Astrocyte of the cerebellum (primary cell): Measurements from ENCODE around the gene XYLT1.
A peak's percentile ranks its signal among the peaks of the same experiment; 100 is the strongest.

Source experiments
- DNase-seq: peaks from one replicate; pipeline ENCODE4 v3.0.0-alpha.2; 2011; ENCODE audit warnings: low read depth
- H3K4me3 ChIP-seq: 2 replicates; pipeline ENCODE4 v1.5.1; 2011; ENCODE audit warnings: mild to moderate bottlenecking, low read depth, low read length, moderate library complexity
- in situ Hi-C: cut with HindIII; loops from 2 replicates; pipeline ENCODE4 v1.10.0; 2017; ENCODE audit warnings: low sequenced_read_pairs
- TF ChIP-seq, protein P1 (sequence below): IDR thresholded peaks from 2 replicates; pipeline ENCODE4 v1.5.1; 2012; ENCODE audit warnings: low read length, low read depth, moderate library complexity, mild to moderate bottlenecking; ENCODE audit errors: missing control alignments

The XYLT1 gene

DNA sequence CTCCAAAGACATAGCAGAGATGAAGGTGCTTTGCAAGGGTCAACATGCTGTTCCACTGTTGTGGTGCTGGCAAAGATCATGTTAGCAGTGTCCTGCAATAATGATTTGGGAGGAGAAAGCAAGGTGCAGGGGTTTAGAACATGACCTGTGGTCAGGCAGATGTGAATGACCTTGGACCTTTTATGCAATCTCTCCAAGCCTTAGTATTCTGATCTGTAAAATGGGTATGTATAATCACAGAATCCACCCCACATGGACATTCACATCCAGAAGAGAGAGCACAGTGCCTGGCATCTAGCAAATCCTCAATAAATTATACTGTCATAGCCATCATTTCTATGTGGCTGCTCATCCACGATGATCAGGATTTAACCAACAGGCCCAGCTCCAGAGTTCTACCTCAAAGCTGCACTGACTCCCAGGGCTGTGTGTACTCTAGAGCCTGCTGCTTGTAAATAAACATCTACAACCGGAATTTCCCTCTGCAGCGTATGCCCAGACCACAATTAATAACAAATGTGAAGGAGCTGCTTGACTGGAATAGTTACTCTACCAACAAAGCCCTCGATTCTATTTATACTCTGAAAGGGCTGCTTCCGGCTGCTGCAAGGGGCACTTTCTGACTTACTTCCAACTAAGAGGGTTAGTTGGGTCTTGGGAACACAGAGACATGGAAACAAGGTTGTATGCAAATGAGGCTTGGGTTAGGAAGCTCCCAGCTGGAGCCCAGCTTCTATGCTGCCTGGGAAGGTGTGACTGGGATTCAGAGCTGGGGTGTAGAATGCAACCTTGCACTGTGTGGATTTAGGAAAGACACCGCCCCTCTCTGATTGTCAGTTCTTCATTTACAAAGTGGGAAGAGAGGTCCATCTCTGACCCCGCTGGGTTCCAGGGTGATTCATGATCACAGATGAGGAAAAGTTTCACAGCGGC, 265.2 kb downstream of the XYLT1 start:
- DNase-seq: peak; percentile 59
- in situ Hi-C loops: no loop called here

DNA sequence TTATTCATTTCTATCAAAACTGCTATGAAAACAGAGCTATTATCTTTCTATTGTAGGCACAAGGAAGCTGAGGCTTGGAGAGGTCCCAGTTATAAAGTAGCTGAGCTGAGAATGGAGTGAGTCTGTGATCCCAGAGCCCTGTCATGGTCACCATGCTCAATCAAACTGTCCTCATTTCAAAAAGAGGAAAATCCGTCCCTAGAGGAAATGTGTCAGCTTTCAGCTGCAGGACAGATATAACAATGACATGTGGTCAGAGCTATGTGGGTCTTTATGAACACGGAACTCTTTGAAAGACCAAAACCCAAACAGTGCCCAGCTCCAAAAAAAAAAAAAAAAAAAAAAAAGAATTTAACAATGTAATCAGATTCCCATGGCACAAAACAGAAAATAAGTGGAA, 266.1 kb downstream of the XYLT1 start:
- DNase-seq: no peak
- no peak overlapping the region for H3K4me3 ChIP-seq
- TF ChIP-seq, protein P1, sequence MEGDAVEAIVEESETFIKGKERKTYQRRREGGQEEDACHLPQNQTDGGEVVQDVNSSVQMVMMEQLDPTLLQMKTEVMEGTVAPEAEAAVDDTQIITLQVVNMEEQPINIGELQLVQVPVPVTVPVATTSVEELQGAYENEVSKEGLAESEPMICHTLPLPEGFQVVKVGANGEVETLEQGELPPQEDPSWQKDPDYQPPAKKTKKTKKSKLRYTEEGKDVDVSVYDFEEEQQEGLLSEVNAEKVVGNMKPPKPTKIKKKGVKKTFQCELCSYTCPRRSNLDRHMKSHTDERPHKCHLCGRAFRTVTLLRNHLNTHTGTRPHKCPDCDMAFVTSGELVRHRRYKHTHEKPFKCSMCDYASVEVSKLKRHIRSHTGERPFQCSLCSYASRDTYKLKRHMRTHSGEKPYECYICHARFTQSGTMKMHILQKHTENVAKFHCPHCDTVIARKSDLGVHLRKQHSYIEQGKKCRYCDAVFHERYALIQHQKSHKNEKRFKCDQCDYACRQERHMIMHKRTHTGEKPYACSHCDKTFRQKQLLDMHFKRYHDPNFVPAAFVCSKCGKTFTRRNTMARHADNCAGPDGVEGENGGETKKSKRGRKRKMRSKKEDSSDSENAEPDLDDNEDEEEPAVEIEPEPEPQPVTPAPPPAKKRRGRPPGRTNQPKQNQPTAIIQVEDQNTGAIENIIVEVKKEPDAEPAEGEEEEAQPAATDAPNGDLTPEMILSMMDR: no peak
- in situ Hi-C loops: no loop called here

More for the DNA sequence above, 265.2 kb downstream of the XYLT1 start:
- TF ChIP-seq, protein P1: no peak
- no peak overlapping the region for H3K4me3 ChIP-seq

DNA sequence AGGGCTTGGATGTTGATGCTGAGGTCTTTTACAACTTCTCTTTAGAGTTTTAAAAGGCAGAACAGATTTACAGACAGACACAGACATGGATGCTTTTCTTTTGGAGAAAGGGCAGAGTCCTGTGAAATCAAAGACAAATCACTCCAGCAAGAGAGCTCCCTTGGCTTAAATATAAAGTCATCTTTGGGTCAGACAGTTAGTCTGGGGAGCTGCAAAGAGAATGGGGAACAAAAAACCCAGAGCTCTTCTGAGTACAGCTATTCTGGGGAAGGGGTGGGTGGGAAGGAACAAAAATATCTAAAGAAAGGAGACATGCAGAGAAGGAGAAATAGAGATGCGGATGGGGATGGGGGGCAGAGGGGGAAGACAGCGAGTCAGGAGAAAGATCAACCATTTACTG, 266.6 kb downstream of the XYLT1 start:
- in situ Hi-C loops: no loop called here
- TF ChIP-seq, protein P1: no peak
- H3K4me3 ChIP-seq: no peak overlapping the region
- DNase-seq: no peak

DNA sequence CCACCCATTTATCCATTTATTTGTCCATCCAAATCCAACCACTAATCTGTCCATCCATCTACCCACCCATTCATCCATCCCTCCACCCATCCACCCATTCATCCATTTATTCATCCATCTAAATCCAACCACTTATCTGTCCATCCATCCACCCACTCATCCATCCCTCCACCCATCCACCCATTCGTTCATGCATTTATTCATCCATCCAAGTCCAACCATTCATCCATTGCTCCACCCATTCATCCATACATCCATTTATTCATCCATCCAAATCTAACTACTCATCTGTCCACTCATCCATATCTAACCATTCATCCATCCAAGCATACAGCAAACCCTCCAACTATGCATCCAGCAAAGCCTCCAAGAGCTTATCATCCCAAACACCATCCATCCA, 267.3 kb downstream of the XYLT1 start:
- DNase-seq: no peak
- in situ Hi-C loops: no loop called here
- TF ChIP-seq, protein P1: no peak

DNA sequence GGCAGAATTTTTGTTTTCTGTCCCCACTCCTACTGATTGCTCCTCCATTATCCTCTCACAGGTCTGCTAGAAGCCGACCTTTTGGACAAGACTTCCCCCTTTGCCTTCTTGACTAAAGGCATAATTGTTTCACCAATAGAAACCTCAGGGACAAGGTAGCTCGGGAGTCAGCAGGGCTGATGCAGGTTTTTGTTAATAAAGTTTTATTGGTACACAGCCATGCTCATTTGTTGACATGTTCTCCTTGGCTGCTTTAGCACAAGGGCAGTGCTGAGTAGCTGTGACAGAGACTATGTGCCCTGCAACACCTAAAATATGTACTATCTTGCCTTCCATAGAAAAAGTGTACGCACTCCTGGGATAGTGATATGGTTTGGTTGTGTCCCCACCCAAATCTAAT, 271.6 kb downstream of the XYLT1 start:
- in situ Hi-C loops: no loop called here
- no peak overlapping the region for H3K4me3 ChIP-seq
- no peak for DNase-seq
- TF ChIP-seq, protein P1: no peak

More for the DNA sequence above, 267.3 kb downstream of the XYLT1 start:
- no peak overlapping the region for H3K4me3 ChIP-seq

DNA sequence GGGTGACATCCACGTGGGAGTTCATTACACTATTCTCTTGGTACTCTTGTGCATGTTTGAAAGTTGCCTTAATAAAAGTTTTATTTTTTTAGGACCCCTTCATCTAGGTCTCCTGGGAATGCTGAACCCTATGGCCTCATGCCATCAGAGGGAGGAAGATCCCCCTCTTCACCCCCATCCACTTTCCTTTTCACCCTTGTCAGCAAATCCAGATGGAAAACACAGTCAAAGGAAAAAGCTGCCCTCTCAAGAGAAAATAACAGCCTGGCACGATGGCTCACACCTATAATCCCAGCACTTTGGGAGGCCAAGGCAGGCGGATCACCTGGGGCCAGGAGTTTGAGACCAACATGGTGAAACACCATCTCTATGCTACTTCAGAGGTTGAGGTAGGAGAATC, 274.2 kb downstream of the XYLT1 start:
- TF ChIP-seq, protein P1: no peak
- H3K4me3 ChIP-seq: no peak overlapping the region
- in situ Hi-C loops: no loop called here
- DNase-seq: no peak
